Measurements from ENCODE around the gene ERH. TPM values are rescaled to one million over a fixed set of nuclear protein-coding genes. Genes with fewer than 3 reads are reported as not detected.
A peak's percentile ranks its signal among the peaks of the same experiment; 100 is the strongest.

The ERH gene
- total RNA-seq, 4 donors from 2014 or later = 54.0 to 102 (median 79.5) TPM

- no peak for DNase-seq
- peaks cover 6 to 24% (median 8%) of the 10 kb centered on the region in 3 donors for H3K4me1 ChIP-seq
- H3K9me3 ChIP-seq = no peaks in the 10 kb centered on the region
- intact Hi-C loops (cut with DNase I) = no loop called here
- peaks cover 0 to 20% (median 0%) of the 10 kb centered on the region in 3 donors for H3K36me3 ChIP-seq
- no peaks in the 10 kb centered on the region for H3K27me3 ChIP-seq
- no peak overlapping the region for H3K27ac ChIP-seq
- H3K4me3 ChIP-seq = no peak overlapping the region
- TF ChIP-seq CTCF (IDR thresholded peaks at IDR 0.05) (no peak), POLR2A (IDR thresholded peaks at IDR 0.05) (no peak)
Measured at GRCh38 chr14:69405762-69406161, 7.7 kb upstream of the ERH start.

- Histone ChIP-seq H3K36me3 (peaks cover 0 to 20% (median 0%) of the 10 kb centered on the region in 3 donors), H3K4me3 (no peak overlapping the region), H3K4me1 (peaks cover 14 to 32% (median 17%) of the 10 kb centered on the region in 3 donors), H3K9me3 (no peaks in the 10 kb centered on the region), H3K27me3 (no peaks in the 10 kb centered on the region), H3K27ac (no peak overlapping the region)
- WGBS, 2 donors = 81 to 84% methylated on average over 5 of the region's 5 CpGs
- TF ChIP-seq POLR2A (IDR thresholded peaks at IDR 0.05) = no peak
- no peak for TF ChIP-seq CTCF (IDR thresholded peaks at IDR 0.05)
- intact Hi-C loops (cut with DNase I) = no loop called here
- DNase-seq = no peak
Measured at GRCh38 chr14:69404883-69405282, 6.8 kb upstream of the ERH start.

GRCh38 chr14:69404478-69404877 lies 6.4 kb upstream of the ERH start:
- intact Hi-C loops (cut with DNase I) = no loop called here
- H3K9me3 ChIP-seq = no peaks in the 10 kb centered on the region
- WGBS, 2 donors = 96 to 98% methylated on average over 3 of the region's 3 CpGs

GRCh38 chr14:69401841-69402240 lies 3.7 kb upstream of the ERH start:
- no peak for DNase-seq
- H3K4me1 ChIP-seq = peaks cover 24 to 50% (median 27%) of the 10 kb centered on the region in 3 donors
- 66 to 69% methylated on average over 2 of the region's 2 CpGs for WGBS, 2 donors
- no peaks in the 10 kb centered on the region for H3K9me3 ChIP-seq
- peaks cover 0 to 12% (median 0%) of the 10 kb centered on the region in 3 donors for H3K36me3 ChIP-seq
- H3K4me3 ChIP-seq = no peak overlapping the region
- intact Hi-C loops (cut with DNase I) = no loop called here
- TF ChIP-seq POLR2A (IDR thresholded peaks at IDR 0.05) = no peak
- no peak for TF ChIP-seq CTCF (IDR thresholded peaks at IDR 0.05)
- no peaks in the 10 kb centered on the region for H3K27me3 ChIP-seq
- no peak overlapping the region for H3K27ac ChIP-seq

More at GRCh38 chr14:69404478-69404877, 6.4 kb upstream of the ERH start:
- Histone ChIP-seq H3K4me1 (peaks cover 18 to 36% (median 21%) of the 10 kb centered on the region in 3 donors), H3K27ac (no peak overlapping the region), H3K36me3 (peaks cover 0 to 20% (median 0%) of the 10 kb centered on the region in 3 donors), H3K4me3 (no peak overlapping the region), H3K27me3 (no peaks in the 10 kb centered on the region)
- no peak for TF ChIP-seq CTCF (IDR thresholded peaks at IDR 0.05)
- TF ChIP-seq POLR2A (IDR thresholded peaks at IDR 0.05) = no peak
- DNase-seq = no peak

- Histone ChIP-seq H3K9me3 (no peaks in the 10 kb centered on the region), H3K27ac (no peak overlapping the region), H3K4me1 (peaks cover 28 to 67% (median 31%) of the 10 kb centered on the region in 3 donors), H3K36me3 (peaks cover 0 to 21% (median 0%) of the 10 kb centered on the region in 3 donors), H3K4me3 (peak overlapping the region in 3 of 4 donors; percentile 79 to 95 (median 86)), H3K27me3 (no peaks in the 10 kb centered on the region)
- TF ChIP-seq CTCF (IDR thresholded peaks at IDR 0.05) = no peak
- no peak for TF ChIP-seq POLR2A (IDR thresholded peaks at IDR 0.05)
- intact Hi-C loops (cut with DNase I) = no loop called here
- WGBS, 2 donors = 69 to 74% methylated on average over 6 of the region's 6 CpGs
- no peak for DNase-seq
Measured at GRCh38 chr14:69400154-69400553, 2.1 kb upstream of the ERH start.
